NCI-H146 treated with DMSO at 0.1 percent for 48 hours (cell line): ENCODE data around the gene ARHGAP45.

ENCODE experiments used
- DNase-seq: peaks from one replicate; lab custom pipeline; 2025; ENCODE audit not compliant: unreplicated experiment; lab: John Stamatoyannopoulos, UW

Gene ARHGAP45

GRCh38 chr19:1103708-1104310, 36.8 kb downstream of the ARHGAP45 start, which contains the start of gene GPX4:
Gene GPX4 (plus strand): TSS chr19:1103994. CDS start chr19:1104044, 50 bp downstream.
- peak; percentile 84 for DNase-seq

GRCh38 chr19:1104311-1105007, 37.5 kb downstream of the ARHGAP45 start:
- DNase-seq = peak; percentile 11

- no peak for DNase-seq
These were observed 38.3 kb downstream of the ARHGAP45 start for GRCh38 chr19:1105008-1105872.

GRCh38 chr19:1105873-1106840, 39.2 kb downstream of the ARHGAP45 start:
- DNase-seq = no peak

GRCh38 chr19:1106841-1107660, 40.1 kb downstream of the ARHGAP45 start:
- no peak for DNase-seq

- no peak for DNase-seq
These were observed 40.8 kb downstream of the ARHGAP45 start for GRCh38 chr19:1107661-1108261.

- no peak for DNase-seq
These were observed 41.5 kb downstream of the ARHGAP45 start for GRCh38 chr19:1108291-1109031.

GRCh38 chr19:1109032-1109551, 42.1 kb downstream of the ARHGAP45 start:
- DNase-seq = no peak

- DNase-seq = no peak
These were observed 43.0 kb downstream of the ARHGAP45 start for GRCh38 chr19:1109697-1110671.

GRCh38 chr19:1110809-1111640, 44.1 kb downstream of the ARHGAP45 start:
- DNase-seq = no peak

GRCh38 chr19:1111641-1112267, 44.8 kb downstream of the ARHGAP45 start:
- no peak for DNase-seq

- no peak for DNase-seq
These were observed 45.5 kb downstream of the ARHGAP45 start for GRCh38 chr19:1112268-1113029.

GRCh38 chr19:1113030-1113985, 46.3 kb downstream of the ARHGAP45 start:
- DNase-seq = peak; percentile 52

- no peak for DNase-seq
These were observed 47.1 kb downstream of the ARHGAP45 start for GRCh38 chr19:1113986-1114483.
